Tibial nerve (tissue), 4 donors: ENCODE results near the gene NANOS1.

ENCODE experiments used
- EP300 ChIP-seq, 2 donors: sonication (generic); formaldehyde crosslinking; IDR thresholded peaks; one replicate each; pipeline ENCODE4 v1.6.1; 2017; ENCODE audit warnings: antibody characterized with exemption in 2 of 2, mild to moderate bottlenecking in 1 of 2
- POLR2A ChIP-seq, 2 donors: fragments of 450-650 bp; IDR thresholded peaks; one replicate each; pipeline ENCODE4 v1.6.1; 2017; ENCODE audit warnings: antibody characterized with exemption in 2 of 2, mild to moderate bottlenecking in 2 of 2, moderate library complexity in 2 of 2
- TF ChIP-seq, protein P1 (sequence below), 5 experiments: fragments of 200-600 bp in 3 of 5; fragments of 450-650 bp in 2 of 5; sonication (generic) in 3 of 5; IDR thresholded peaks; one replicate each; pipeline ENCODE4 v1.5.1; 2016 to 2019; ENCODE audit warnings: antibody characterized with exemption in 5 of 5, mild to moderate bottlenecking in 3 of 5, moderate library complexity in 2 of 5

DNA sequence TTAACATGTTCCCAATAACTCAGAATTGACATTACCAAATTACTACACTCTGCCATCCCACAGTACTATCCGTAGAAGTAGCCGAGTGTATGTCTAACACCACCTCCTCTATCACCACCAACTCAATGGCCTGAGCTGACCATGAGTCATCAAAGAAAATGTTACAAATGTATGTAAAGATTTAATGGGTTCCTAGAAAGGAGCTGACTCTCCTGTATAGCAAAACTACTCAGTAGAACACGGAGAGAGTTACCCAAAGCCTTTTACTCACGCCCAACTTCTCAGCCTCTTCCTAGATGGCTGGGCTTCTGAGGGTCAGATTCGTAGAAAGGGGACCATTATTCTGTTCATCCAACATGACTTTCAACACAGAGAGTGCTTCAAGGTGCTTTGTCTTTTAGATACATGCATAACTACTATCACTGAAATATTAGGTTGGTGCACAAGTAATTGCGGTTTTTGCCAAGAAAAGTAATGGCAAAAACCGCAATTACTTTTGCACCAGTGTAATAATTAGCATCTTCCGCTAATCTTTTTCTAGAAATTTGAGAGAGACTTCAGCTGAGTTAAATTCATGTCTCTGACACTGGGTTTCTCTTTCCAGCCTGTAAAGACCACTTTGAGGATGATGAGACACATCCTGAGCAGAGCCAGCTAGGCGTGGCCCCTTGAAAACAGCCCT, 24.0 kb upstream of the NANOS1 start:
- no peak for TF ChIP-seq EP300 (IDR thresholded peaks at IDR 0.05)
- TF ChIP-seq, protein P1, sequence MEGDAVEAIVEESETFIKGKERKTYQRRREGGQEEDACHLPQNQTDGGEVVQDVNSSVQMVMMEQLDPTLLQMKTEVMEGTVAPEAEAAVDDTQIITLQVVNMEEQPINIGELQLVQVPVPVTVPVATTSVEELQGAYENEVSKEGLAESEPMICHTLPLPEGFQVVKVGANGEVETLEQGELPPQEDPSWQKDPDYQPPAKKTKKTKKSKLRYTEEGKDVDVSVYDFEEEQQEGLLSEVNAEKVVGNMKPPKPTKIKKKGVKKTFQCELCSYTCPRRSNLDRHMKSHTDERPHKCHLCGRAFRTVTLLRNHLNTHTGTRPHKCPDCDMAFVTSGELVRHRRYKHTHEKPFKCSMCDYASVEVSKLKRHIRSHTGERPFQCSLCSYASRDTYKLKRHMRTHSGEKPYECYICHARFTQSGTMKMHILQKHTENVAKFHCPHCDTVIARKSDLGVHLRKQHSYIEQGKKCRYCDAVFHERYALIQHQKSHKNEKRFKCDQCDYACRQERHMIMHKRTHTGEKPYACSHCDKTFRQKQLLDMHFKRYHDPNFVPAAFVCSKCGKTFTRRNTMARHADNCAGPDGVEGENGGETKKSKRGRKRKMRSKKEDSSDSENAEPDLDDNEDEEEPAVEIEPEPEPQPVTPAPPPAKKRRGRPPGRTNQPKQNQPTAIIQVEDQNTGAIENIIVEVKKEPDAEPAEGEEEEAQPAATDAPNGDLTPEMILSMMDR (IDR thresholded peaks at IDR 0.05), result no peak
- no peak for TF ChIP-seq POLR2A (IDR thresholded peaks at IDR 0.05)
